SJSA1 (cell line): ENCODE data around the gene ZFY. TPM values are rescaled to one million over a fixed set of nuclear protein-coding genes. Genes with fewer than 3 reads are reported as not detected.
A peak's percentile ranks its signal among the peaks of the same experiment; 100 is the strongest.

Experiments used
- DNase-seq, 2 experiments: peaks; one replicate each; pipeline ENCODE4 v3.0.0-alpha.2; 2015 to 2020; ENCODE audit warnings: low spot score in 2 of 2, low read depth in 1 of 2
- H3K27ac ChIP-seq: fragments of 250-450 bp; sonication (Bioruptor Pico); 2 replicates; pipeline ENCODE4 v1.5.1; 2020; ENCODE audit warnings: mild to moderate bottlenecking, moderate library complexity
- H3K27me3 ChIP-seq: fragments of 250-450 bp; sonication (Bioruptor Pico); replicated peaks from 2 replicates; pipeline ENCODE4 v1.5.1; 2020; ENCODE audit warnings: mild to moderate bottlenecking, moderate library complexity
- H3K36me3 ChIP-seq: fragments of 250-450 bp; sonication (Bioruptor Pico); 2 replicates; pipeline ENCODE4 v1.5.1; 2020; ENCODE audit warnings: mild to moderate bottlenecking
- H3K4me1 ChIP-seq: fragments of 250-450 bp; sonication (Bioruptor Pico); replicated peaks from 2 replicates; pipeline ENCODE4 v1.6.1; 2021; ENCODE audit warnings: mild to moderate bottlenecking
- H3K4me3 ChIP-seq: fragments of 250-450 bp; sonication (Bioruptor Pico); 2 replicates; pipeline ENCODE4 v1.5.1; 2020; ENCODE audit warnings: mild to moderate bottlenecking
- H3K9me3 ChIP-seq: fragments of 250-450 bp; sonication (Bioruptor Pico); replicated peaks from 2 replicates; pipeline ENCODE4 v1.5.1; 2020; ENCODE audit warnings: mild to moderate bottlenecking
- total RNA-seq: library from RNA; depleted of rRNA; stranded (reverse); fragments of >200 nt; shearing (Covaris generic); gene quantifications from 2 replicates; pipeline ENCODE4 v1.2.3, GENCODE V29; 2014; rRNA removed

Gene ZFY
- 18.8 and 41.8 TPM in 2 replicates for total RNA-seq

- peaks cover 4% of the 10 kb centered on the region for H3K36me3 ChIP-seq
- peak within 1 kb of the TSS; percentile 99 for H3K27ac ChIP-seq
- H3K4me3 ChIP-seq: peak within 1 kb of the TSS; percentile 76
- DNase-seq: peak; percentile 67 to 74
- H3K9me3 ChIP-seq: no peaks in the 10 kb centered on the region
- no peaks in the 10 kb centered on the region for H3K27me3 ChIP-seq
- H3K4me1 ChIP-seq: no peaks in the 10 kb centered on the region
These were observed at the start of gene ZFY for GRCh38 chrY:2934861-2935715. TSS of gene ZFY (plus strand) at chrY:2935381. CDS start at chrY:2953937, 18,556 bp downstream.

DNA sequence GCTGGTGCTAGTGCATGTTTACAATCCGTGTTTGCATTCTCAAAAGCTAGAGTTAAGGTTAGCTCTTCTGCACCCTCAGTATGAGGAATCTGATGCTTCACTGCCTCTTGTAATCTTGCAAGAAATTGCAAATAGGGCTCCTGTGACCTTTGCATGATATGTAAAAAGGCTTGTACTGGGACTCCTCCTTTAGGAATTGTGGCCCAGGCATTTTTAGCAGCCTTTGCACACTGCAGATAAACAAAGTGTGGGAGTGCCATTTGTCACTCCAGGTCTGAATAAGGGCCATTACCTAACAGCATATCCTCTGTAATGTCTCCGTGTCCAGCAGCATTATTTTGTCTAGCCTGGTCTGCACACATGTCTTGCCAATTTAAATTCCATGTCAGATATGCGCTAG is 49.3 kb upstream of the ZFY start:
- H3K27ac ChIP-seq: no peak overlapping the region

DNA sequence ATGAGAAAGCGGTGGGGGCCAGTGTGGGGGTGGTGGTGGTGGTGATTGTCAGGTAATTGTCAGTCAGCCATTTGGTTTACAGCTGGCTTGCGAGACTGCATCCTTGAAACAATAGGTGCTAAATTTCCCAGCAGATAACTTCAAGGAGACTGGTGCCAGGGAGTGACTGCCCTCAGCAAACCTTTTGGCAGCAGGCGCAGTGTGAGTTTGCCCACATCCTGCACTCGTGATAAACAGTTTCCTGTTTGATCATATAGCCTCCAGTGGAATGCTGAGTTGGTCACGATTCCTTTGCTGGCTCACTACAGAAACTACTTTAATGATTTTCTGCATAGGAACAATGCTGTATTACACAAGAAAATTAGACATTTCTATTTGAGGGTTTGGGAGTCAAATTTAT is 47.8 kb upstream of the ZFY start:
- peak overlapping the region; percentile 77 for H3K27ac ChIP-seq
- no peaks in the 10 kb centered on the region for H3K27me3 ChIP-seq
- DNase-seq: peak; percentile 26 to 55
- no peaks in the 10 kb centered on the region for H3K36me3 ChIP-seq
- H3K4me3 ChIP-seq: no peak overlapping the region
- no peaks in the 10 kb centered on the region for H3K9me3 ChIP-seq
- peaks cover 20% of the 10 kb centered on the region for H3K4me1 ChIP-seq

More for the DNA sequence above, 49.3 kb upstream of the ZFY start:
- Histone ChIP-seq H3K27me3 (no peaks in the 10 kb centered on the region), H3K36me3 (no peaks in the 10 kb centered on the region), H3K4me1 (peaks cover 20% of the 10 kb centered on the region), H3K9me3 (no peaks in the 10 kb centered on the region), H3K4me3 (no peak overlapping the region)
- no peak for DNase-seq

- no peaks in the 10 kb centered on the region for H3K27me3 ChIP-seq
- DNase-seq: no peak
These were observed 47.2 kb upstream of the ZFY start for GRCh38 chrY:2887955-2888354.

DNA sequence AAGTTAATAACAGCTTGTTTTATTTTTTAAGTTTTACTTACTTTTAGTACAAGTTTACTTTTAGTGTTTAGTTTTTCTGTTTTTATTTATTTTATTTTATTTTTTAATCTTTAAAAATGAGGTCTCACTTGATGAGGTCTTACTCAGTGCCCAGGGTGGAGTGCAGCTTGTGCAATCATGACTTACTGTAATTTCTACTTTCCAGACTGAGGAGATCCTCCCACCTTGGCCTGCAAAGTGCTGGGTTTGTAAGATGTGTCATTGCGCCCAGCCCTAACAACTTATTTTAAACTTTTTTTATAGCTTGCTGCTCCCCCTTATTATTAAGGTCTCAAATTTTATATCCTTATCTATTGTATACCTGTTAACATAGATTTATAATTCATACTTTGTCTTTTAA is 41.7 kb upstream of the ZFY start:
- H3K36me3 ChIP-seq: no peaks in the 10 kb centered on the region
- H3K9me3 ChIP-seq: no peaks in the 10 kb centered on the region
- peaks cover 4% of the 10 kb centered on the region for H3K4me1 ChIP-seq
- no peak overlapping the region for H3K4me3 ChIP-seq
- DNase-seq: no peak
- no peak overlapping the region for H3K27ac ChIP-seq
- no peaks in the 10 kb centered on the region for H3K27me3 ChIP-seq

More at GRCh38 chrY:2887955-2888354, 47.2 kb upstream of the ZFY start:
- Histone ChIP-seq H3K36me3 (no peaks in the 10 kb centered on the region), H3K27ac (peak overlapping the region; percentile 77), H3K4me1 (peaks cover 20% of the 10 kb centered on the region), H3K4me3 (no peak overlapping the region), H3K9me3 (no peaks in the 10 kb centered on the region)

GRCh38 chrY:2896050-2896449 is 39.1 kb upstream of the ZFY start:
- H3K36me3 ChIP-seq: no peaks in the 10 kb centered on the region
- no peaks in the 10 kb centered on the region for H3K27me3 ChIP-seq
- DNase-seq: no peak
- no peak overlapping the region for H3K27ac ChIP-seq
- H3K9me3 ChIP-seq: no peaks in the 10 kb centered on the region
- no peaks in the 10 kb centered on the region for H3K4me1 ChIP-seq
- no peak overlapping the region for H3K4me3 ChIP-seq

DNA sequence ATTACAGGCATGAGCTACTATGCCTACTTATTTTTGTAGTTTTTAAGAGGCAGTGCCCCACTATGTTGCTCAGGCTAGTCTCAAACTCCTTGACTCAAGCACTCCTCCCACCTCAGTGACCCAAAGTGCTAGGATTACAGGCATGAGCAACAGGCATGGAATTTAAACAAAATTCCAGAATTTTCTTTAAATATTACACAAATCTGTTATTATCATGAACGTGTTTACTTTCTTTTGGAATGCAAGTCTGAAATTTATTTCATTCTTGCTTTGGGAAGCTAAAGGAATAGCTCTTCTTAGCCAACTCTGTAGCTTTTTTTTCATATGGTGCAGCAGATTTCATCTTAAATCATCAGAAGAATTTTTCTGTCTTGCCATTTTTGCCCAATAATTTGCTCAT is 27.8 kb upstream of the ZFY start:
- H3K27me3 ChIP-seq: no peaks in the 10 kb centered on the region
- H3K27ac ChIP-seq: peak overlapping the region; percentile 64
- H3K36me3 ChIP-seq: no peaks in the 10 kb centered on the region
- H3K9me3 ChIP-seq: no peaks in the 10 kb centered on the region
- H3K4me3 ChIP-seq: no peak overlapping the region
- peaks cover 14% of the 10 kb centered on the region for H3K4me1 ChIP-seq
- peak; percentile 49 for DNase-seq

DNA sequence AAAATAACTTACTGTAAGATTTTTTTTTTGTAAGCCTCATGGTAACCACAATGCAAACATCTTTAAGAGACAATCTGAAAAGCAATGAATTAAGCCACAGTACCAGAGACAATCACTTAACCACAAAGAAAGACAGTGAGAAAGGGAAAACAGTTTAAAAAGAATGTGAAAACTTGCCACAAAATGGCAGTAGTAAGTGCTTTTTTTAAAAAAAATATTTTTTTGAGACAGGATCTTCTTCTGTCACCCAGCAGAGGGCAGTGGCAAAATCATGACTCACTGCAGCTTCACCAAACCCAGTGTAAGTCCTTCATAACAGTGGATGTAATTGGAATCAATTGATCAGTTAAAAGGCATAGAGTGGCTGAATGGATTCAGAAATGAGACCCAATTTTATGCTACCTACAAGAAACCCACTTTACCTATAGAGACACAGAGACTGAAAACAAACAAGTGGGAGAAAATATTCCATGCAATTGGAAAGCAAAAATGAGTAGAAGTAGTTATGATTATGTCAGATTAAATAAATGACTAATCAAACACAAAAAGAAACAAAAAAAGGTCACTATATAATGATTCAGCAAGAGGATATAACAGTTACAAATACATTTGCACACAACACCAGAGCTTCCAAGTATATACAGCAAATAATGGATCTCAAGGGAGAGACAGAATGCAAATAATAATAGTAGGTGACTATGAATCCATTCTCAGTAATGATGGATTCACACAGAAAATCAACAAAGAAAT is 21.9 kb upstream of the ZFY start:
- Histone ChIP-seq H3K27ac (no peak overlapping the region), H3K27me3 (no peaks in the 10 kb centered on the region), H3K36me3 (no peaks in the 10 kb centered on the region), H3K4me1 (peaks cover 4% of the 10 kb centered on the region), H3K9me3 (no peaks in the 10 kb centered on the region), H3K4me3 (no peak overlapping the region)
- DNase-seq: peak; percentile 41 to 49

GRCh38 chrY:2934078-2934477 is 1.1 kb upstream of the ZFY start:
- peaks cover 4% of the 10 kb centered on the region for H3K36me3 ChIP-seq
- no peak for DNase-seq
- no peaks in the 10 kb centered on the region for H3K4me1 ChIP-seq
- peak overlapping the region; percentile 76 for H3K4me3 ChIP-seq
- no peaks in the 10 kb centered on the region for H3K27me3 ChIP-seq
- H3K27ac ChIP-seq: peak overlapping the region; percentile 99
- no peaks in the 10 kb centered on the region for H3K9me3 ChIP-seq

GRCh38 chrY:2935716-2936435 is 695 bp downstream of the ZFY start:
- H3K4me1 ChIP-seq: no peaks in the 10 kb centered on the region
- peak; percentile 86 to 91 for DNase-seq
- H3K27ac ChIP-seq: peak overlapping the region; percentile 99
- no peaks in the 10 kb centered on the region for H3K9me3 ChIP-seq
- peaks cover 4% of the 10 kb centered on the region for H3K36me3 ChIP-seq
- H3K27me3 ChIP-seq: no peaks in the 10 kb centered on the region
- peak overlapping the region; percentile 76 for H3K4me3 ChIP-seq

DNA sequence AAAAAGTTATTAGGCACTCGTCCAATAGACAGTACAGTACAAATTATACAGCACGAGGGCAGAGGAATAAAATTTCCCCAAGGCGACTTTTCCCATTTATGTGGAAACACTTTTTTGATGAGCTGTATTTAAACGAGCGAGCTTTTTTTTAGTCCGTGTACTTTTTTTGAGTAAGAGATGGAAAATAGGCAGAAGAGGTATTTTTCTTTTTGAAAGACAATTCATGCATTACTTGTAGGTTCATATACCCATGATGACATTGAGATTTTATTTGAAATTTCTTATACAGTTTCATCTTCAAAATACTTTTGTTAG is 1.2 kb downstream of the ZFY start:
- no peaks in the 10 kb centered on the region for H3K4me1 ChIP-seq
- DNase-seq: no peak
- peak overlapping the region; percentile 99 for H3K27ac ChIP-seq
- peak overlapping the region; percentile 76 for H3K4me3 ChIP-seq
- H3K36me3 ChIP-seq: peaks cover 4% of the 10 kb centered on the region
- H3K9me3 ChIP-seq: no peaks in the 10 kb centered on the region
- no peaks in the 10 kb centered on the region for H3K27me3 ChIP-seq

GRCh38 chrY:2937149-2937548 is 2.0 kb downstream of the ZFY start:
- H3K4me3 ChIP-seq: no peak overlapping the region; the same call in 1 of the 2 replicates
- peaks cover 4% of the 10 kb centered on the region for H3K36me3 ChIP-seq

DNA sequence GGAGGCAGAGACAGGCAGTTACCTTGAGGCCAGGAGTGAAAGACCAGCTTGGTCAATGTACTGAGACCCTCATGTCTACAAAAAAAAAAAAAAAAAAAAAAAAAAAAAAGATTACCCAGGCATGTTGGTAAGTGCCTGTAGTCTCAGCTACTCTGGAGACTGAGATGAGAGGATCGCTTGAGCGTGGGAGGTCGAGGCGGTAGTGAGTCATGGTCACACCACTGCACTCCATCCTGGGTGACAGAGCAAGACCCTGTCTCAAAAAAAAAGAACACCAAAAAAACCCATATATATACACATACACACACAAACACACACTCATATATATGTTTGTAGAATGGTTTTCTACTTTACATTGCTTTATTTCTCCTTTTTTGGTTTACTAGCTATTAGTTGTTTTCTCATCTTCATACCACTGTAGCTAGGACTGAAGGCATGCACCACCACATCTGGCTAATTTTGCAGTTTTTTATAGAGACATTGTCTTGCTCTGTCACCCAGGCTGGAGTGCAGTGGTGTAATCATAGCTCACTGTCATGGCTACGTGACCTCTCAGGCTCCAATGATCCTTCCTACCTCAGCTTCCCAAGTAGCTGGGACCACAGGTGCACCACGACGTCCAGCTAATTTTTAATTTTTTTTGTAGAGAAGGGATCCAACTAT is 14.5 kb downstream of the ZFY start:
- Histone ChIP-seq H3K9me3 (no peaks in the 10 kb centered on the region), H3K4me1 (no peaks in the 10 kb centered on the region)

More at GRCh38 chrY:2937149-2937548, 2.0 kb downstream of the ZFY start:
- no peaks in the 10 kb centered on the region for H3K27me3 ChIP-seq
- H3K4me1 ChIP-seq: no peaks in the 10 kb centered on the region
- DNase-seq: no peak
- no peak overlapping the region for H3K27ac ChIP-seq
- no peaks in the 10 kb centered on the region for H3K9me3 ChIP-seq

More for the DNA sequence above, 14.5 kb downstream of the ZFY start:
- Histone ChIP-seq H3K36me3 (no peaks in the 10 kb centered on the region), H3K4me3 (no peak overlapping the region), H3K27ac (no peak overlapping the region), H3K27me3 (no peaks in the 10 kb centered on the region)
- no peak for DNase-seq
